Epithelial cell of esophagus (primary cell): Measurements from ENCODE around the gene MTMR2.

ENCODE experiments used
- DNase-seq: peaks from one replicate; pipeline ENCODE4 v3.0.0; 2010; ENCODE audit warnings: low read depth
- H3K4me3 ChIP-seq: 2 replicates; pipeline ENCODE4 v1.5.1; 2011; ENCODE audit warnings: mild to moderate bottlenecking, low read length, control low read depth
- TF ChIP-seq, protein P1 (sequence below): IDR thresholded peaks from 2 replicates; pipeline ENCODE4 v1.5.1; 2011; ENCODE audit warnings: low read depth, mild to moderate bottlenecking, low read length, control low read depth, inconsistent platforms; ENCODE audit not compliant: insufficient read depth; ENCODE audit errors: missing control alignments

The MTMR2 gene

DNA sequence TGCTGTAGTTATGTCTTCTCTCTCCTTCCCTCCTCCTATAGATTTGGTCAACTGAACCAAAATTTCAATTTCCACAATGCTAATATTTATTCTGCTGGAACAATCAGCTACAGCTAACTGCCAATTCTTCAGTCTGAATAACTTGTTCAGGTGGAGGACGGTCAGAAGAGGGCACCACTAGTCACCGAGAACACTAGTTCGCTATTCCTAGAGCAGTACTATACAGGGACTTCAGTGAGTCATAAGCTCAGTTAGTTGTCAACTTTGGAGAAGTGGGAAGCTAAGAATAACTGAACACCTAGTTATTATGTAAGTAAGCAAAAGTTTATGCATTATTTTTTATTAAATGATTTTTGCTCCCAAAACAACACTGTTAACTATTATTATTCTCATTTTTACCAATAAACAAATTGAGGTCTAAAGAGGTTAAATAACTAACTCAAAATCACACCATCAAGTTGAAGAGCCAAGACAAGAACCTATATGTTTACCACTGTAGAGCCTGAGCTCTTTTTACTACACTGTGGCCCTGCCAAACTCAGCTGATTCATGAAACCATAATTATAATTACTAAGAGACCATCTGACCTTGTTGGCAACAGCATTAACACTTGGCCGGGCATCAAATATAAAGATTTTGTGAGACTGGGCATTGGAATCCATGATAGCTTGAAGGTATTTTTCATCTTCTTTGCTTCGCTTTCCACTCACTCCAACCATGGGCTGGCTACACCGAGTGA lies 74.7 kb downstream of the MTMR2 start:
- TF ChIP-seq, protein P1, sequence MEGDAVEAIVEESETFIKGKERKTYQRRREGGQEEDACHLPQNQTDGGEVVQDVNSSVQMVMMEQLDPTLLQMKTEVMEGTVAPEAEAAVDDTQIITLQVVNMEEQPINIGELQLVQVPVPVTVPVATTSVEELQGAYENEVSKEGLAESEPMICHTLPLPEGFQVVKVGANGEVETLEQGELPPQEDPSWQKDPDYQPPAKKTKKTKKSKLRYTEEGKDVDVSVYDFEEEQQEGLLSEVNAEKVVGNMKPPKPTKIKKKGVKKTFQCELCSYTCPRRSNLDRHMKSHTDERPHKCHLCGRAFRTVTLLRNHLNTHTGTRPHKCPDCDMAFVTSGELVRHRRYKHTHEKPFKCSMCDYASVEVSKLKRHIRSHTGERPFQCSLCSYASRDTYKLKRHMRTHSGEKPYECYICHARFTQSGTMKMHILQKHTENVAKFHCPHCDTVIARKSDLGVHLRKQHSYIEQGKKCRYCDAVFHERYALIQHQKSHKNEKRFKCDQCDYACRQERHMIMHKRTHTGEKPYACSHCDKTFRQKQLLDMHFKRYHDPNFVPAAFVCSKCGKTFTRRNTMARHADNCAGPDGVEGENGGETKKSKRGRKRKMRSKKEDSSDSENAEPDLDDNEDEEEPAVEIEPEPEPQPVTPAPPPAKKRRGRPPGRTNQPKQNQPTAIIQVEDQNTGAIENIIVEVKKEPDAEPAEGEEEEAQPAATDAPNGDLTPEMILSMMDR: peak; percentile 68
- DNase-seq: peak; percentile 80
- no peak overlapping the region for H3K4me3 ChIP-seq

- TF ChIP-seq, protein P1: no peak
- no peak for DNase-seq
These were observed 78.7 kb downstream of the MTMR2 start for GRCh38 chr11:95845167-95845566.

DNA sequence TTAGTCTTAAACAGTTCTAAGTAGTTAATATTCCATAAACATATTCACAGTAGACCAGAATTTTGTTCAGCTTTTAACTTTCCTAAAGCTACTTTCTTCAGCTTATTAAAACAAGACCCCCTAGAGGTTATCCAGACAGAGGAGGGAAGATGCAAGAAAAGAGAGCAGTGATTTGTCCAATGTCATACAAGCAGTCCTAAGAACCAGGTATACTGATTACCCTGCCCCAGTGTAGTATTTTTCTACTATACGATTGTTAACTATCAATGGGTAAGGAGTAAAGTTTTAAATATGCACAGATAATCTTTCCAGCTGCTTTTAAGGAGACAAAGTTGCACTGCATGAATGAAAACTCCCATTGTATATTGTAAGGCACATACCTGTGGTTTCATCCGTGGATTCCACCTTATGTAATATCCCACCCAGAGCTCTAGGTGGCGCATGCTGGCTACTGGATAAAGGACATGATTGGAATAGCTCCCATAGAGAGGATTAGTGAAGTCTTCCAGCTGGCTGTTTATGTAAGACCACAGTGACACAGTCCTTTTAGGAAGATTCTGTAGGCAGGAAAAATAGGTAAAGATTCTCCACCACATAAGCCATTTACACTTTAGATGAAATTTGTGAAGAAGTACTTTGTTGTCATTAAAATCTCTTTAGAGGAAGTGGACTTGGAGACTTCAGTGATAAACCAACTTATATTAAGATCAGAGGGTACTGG lies 88.0 kb downstream of the MTMR2 start:
- peak; percentile 81 for DNase-seq
- no peak overlapping the region for H3K4me3 ChIP-seq
- TF ChIP-seq, protein P1: peak; percentile 96

More at GRCh38 chr11:95845167-95845566, 78.7 kb downstream of the MTMR2 start:
- no peak overlapping the region for H3K4me3 ChIP-seq

- no peak overlapping the region for H3K4me3 ChIP-seq
- TF ChIP-seq, protein P1: no peak
- DNase-seq: no peak
These were observed 88.6 kb downstream of the MTMR2 start for GRCh38 chr11:95835351-95835750.

GRCh38 chr11:95833378-95833777 lies 90.5 kb downstream of the MTMR2 start:
- DNase-seq: no peak
- TF ChIP-seq, protein P1: no peak
- no peak overlapping the region for H3K4me3 ChIP-seq

DNA sequence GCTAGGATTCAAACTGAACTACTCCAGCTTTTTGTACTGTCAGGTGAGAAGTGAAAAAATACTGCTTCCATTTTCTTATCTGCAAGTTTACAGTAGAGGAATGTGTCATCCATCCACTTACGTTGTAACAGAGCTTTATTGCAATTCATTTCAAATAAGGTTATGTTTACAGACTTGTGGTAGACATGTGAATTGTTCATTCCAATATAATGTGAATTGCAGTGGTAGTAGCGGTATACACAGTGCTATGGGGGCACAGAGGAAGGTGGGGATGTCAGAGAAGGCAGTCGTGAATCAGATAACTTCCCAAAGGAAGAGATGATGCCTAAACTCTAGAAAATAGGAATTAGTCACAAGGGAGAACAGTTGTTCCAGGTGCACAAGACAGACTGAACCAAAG lies 91.1 kb downstream of the MTMR2 start:
- H3K4me3 ChIP-seq: no peak overlapping the region
- TF ChIP-seq, protein P1: no peak
- no peak for DNase-seq
